Heart left ventricle (tissue), 13 donors: ENCODE measurements around the gene ADAM22.
"Not testable (repeated sequence)": the region's sequence is repeated elsewhere in the genome, so short reads cannot be mapped to it uniquely, and the experiment has no call there.

Experiments
- POLR2A ChIP-seq, 2 donors: fragments of 450-650 bp; IDR thresholded peaks; one replicate each; pipeline ENCODE4 v1.6.1; 2017; ENCODE audit warnings: antibody characterized with exemption in 2 of 2, mild to moderate bottlenecking in 2 of 2, moderate library complexity in 2 of 2
- TF ChIP-seq, protein P1 (sequence below), 12 donors: fragments of 200-600 bp; sonication (generic) in 4 of 12; IDR thresholded peaks; one replicate each; pipeline versions ENCODE4 v1.5.0 to v1.8.0; 2018 to 2022; ENCODE audit warnings: antibody characterized with exemption in 12 of 12, mild to moderate bottlenecking in 5 of 12
- donor health status: ischemic (EF 13 %, LVEDD 7.1; RV severe dilation, severe dysfunction).
- donor health status: DM: no; HTN: yes; CAD: no.
- donor health status: DM: no; HTN: no; CAD: no.
- donor health status: ischemic (EF 25% LVEDD 6.9; RV normal size, moderate dysfunction).
- donor health status: ischemic (EF 25% LVEDD 5.7; RV mildly dilated, moderate dysfunction).
- donor health status: ischemic (EF 35%, LVEDD 5.7; RV mildly dilated, moderate dysfunction).
- donor health status: nonischemic (EF 11% LVEDD 7.7; RV severe dilation, severe dysfunction).
- donor health status: DM: yes; HTN: yes; CAD: no.
- donor health status: PGD.
- donor health status: ischemic (EF 29% LVEDD 5.4; RV normal size, mild dysfunction).
- donor health status: nonischemic (EF 23%, LVEDD 6.1; RV moderate dilation, normal function).

DNA sequence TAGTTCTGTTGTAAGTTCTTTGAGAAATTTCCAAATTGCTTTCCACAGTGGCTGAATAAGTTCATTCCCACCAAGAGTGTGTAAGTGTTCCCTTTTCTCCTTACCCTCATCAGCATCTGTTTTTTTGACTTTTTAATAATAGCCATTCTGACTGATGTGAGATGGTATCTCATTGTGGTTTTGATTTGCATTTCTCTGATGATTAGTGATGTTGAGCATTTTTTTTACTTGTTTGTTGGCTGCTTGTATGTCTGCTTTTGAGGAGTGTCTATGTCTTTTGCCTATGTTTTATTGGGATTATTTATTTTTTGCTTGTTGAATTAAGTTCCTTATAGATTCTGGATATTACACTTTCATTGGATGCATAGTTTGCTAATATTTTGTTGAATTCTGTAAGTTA lies 11.9 kb downstream of the ADAM22 start:
- TF ChIP-seq, protein P1, sequence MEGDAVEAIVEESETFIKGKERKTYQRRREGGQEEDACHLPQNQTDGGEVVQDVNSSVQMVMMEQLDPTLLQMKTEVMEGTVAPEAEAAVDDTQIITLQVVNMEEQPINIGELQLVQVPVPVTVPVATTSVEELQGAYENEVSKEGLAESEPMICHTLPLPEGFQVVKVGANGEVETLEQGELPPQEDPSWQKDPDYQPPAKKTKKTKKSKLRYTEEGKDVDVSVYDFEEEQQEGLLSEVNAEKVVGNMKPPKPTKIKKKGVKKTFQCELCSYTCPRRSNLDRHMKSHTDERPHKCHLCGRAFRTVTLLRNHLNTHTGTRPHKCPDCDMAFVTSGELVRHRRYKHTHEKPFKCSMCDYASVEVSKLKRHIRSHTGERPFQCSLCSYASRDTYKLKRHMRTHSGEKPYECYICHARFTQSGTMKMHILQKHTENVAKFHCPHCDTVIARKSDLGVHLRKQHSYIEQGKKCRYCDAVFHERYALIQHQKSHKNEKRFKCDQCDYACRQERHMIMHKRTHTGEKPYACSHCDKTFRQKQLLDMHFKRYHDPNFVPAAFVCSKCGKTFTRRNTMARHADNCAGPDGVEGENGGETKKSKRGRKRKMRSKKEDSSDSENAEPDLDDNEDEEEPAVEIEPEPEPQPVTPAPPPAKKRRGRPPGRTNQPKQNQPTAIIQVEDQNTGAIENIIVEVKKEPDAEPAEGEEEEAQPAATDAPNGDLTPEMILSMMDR (IDR thresholded peaks at IDR 0.05) = not testable (repeated sequence)
- TF ChIP-seq POLR2A (IDR thresholded peaks at IDR 0.05) = not testable (repeated sequence)
